NCI-H2107 (cell line): ENCODE results near the gene APBA2.
"Not testable (repeated sequence)": the region's sequence is repeated elsewhere in the genome, so short reads cannot be mapped to it uniquely, and the experiment has no call there.

Experiments
- DNase-seq: peaks from one replicate; lab custom pipeline; 2025; lab: John Stamatoyannopoulos, UW

The APBA2 gene

DNA sequence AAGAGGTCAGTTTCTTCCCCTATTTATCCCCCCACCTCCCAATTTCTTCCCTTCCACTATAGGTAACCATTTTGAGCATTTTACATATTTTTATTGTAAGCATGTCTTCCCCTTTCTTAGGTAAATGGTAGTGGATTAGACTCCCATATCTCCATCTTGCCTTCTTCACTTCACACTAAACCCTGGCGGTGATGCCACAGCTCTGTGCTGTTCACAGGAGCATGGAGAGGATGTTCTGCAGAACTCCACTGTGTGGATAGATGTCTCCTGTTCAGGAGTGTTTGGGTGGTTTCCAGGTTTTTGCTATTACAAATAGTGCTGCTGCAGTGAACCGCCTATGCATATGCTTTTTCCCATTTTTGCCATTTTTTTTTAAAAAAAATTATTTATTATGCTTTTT lies 201.1 kb downstream of the APBA2 start:
- no peak for DNase-seq

DNA sequence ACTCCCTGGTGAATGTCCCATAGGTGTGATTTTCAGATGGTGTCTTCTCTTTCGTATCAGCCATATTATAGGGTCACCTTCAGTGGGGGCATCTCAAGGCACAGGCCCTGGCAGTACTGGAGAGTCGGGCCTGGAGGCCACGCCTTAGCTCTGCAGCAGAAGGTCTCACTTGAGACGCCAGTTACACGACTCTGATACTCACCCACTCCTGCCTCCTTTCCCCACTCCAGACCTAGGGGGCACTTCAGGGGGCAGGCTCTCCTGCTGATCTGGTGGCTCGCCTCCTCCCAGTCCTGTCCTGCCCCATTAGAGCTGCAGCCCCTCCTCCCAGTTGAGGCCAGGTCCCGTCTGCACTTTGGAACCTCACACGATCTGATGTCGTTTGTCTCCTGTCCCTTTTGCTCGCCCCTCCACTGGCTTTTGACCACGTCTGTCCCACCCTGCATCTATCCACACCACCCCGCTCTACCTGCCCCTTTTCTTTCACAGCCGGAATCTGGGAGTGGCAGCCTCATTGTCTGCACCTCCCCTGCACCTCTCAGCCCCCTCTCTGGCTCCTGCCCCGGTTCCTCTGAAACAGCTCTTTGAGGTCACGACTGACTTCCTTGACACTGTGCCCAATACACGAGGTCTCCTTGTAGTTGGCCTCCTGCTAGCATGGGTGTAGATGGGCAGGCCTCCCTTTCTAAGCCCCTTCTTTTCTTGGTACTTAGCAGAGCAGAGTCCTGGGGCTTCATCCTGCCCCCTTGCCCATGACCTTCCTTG lies 201.9 kb downstream of the APBA2 start:
- DNase-seq = no peak

GRCh38 chr15:29088666-29089065 lies 202.9 kb downstream of the APBA2 start:
- DNase-seq = no peak

GRCh38 chr15:29089731-29090616 lies 204.2 kb downstream of the APBA2 start:
- no peak for DNase-seq

DNA sequence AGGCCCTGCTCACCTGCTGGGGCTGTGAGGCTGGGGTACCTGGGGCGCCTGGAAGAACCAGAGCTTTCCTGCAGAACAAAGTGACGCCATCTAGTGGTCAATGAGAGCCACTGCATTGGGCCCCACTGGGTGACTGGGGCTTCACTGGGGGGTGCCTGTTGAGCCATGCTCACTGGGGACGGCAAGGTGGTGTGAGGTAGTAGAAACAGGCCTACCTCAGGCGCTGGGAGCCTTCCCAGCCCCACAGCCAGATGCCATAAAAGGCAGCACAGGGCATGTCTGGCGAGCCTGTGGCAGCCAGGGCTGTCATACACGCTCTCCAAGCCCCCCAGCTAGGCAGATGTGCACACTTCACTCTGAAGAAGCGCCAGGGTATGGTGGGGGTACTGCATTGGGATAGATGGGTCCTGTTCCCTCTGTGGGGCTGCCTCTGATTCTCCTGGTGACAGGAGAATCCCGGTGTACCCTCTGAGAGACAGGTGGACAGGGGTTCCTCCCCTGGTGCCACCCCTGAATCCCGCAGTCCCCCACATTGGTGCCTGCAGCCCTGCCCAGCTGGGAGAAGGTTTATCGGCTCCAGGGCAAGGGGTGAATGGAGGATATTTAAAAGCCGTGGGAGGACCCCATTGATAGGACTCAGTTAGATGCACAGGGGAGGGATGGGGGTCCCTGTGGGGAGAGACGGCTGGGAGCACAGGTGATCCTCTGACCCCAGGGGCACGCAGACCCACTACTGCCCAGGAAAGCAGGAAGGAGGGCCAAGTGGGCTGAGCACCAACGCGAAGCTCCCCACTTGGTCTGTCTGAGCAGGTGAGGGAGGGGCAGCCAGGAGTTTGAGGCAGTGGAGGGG lies 205.1 kb downstream of the APBA2 start:
- DNase-seq = no peak

- no peak for DNase-seq
Observed at GRCh38 chr15:29091666-29092065, 205.9 kb downstream of the APBA2 start.

- no peak for DNase-seq
Observed at GRCh38 chr15:29092376-29093064, 206.7 kb downstream of the APBA2 start.

DNA sequence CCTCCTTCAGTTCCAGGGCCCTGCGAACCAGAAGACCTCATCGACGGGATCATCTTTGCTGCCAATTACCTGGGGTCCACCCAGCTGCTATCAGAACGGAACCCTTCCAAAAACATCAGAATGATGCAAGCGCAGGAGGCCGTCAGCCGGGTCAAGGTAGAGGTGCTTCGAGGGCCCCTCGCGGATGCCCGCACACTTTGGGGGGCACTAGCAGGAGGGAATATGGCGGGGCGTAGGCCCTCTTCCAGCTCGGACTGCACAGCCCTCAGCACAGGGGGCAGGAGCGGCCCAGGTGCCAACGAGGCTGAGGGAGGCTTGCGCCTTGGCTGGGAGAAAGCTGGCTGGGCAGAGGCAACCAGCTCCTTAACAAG lies 207.3 kb downstream of the APBA2 start:
- DNase-seq = no peak

DNA sequence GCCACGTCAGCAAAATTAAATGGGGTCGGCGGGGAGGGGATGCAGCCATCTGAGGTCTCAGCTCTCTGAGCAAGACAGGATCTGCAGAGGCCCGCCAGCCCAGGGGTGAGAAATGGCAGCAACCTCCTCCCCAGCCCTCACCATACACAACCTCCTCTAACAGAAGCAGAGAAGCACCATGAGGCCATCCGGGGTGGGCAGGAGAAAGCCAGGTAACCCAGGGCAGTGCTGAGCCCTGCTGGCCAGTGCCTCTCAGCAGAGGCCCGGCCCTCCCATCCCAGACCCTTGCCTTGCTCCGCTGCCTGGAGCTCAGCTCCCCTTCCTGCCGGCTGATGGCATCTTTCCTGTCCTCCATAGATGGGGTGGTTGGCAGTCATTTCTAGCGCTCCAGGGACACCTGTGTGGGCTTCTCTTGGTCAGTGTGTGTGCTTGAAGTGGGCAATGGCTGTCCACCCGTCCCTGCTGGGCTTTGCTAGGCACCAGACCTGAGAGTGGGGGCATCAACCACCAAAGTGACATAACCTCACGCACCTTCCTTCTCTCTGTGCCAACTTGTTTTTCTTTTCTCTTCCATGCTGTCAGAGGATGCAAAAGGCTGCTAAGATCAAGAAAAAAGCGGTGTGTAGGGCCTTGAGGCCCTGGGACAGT lies 208.0 kb downstream of the APBA2 start:
- no peak for DNase-seq

- DNase-seq = no peak
Observed at GRCh38 chr15:29094711-29095110, 208.9 kb downstream of the APBA2 start.

DNA sequence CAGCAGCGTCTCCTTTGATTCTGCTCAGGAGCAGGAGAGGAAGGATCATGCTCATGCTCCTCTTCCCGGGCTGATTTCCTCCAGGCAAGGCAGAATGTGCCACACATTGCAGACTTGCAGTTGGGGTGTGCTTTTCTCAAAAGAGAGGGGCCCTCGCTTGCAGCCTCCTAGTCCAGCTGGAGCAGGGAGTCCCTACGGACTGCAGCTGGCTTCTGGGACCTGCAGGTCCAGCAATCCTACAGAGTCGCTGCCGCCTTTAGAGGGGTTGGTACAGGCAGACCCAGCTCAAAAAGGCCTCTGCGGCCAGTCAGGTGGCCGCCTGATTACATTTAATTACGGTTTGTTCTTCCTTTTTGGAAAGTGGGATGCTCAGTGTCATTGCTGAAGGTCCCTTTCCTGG lies 210.0 kb downstream of the APBA2 start:
- no peak for DNase-seq

DNA sequence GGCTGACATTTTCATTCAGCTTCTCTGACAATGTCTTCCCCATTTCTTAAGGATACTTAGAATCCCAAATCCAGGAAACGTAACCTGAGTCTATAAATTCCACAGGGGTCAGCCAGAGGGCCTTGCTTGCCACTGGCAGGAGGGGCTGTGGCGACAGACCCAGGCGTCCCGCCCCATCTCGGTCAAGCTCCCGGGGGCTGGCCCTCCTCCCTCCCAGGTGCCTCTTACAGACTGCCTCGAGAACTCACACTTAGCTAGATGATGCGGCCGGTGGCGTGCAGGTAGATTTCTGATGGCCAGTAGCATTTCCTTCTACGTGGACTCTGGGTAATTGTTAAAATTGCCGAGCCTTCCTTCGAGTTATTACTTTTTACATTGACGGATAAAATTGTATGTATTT lies 211.4 kb downstream of the APBA2 start:
- no peak for DNase-seq

DNA sequence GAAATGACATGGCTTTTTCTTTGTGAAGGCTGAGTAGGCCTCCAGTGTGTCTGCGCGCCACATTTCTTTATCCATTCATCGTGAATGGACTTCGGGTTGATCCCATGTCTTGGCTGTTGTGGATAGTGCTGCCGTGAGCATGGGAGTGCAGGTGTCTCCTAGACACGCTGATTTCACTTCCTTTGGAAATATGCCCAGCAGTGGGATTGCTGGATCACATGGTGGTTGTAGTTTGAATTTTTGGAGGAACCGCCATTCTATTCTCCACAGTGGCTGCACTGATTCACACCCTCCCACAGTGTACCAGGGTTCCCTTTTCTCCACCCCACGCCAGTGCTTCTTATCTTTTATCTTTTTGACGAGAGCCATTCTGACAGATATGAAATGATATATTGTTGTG lies 212.2 kb downstream of the APBA2 start:
- DNase-seq = no peak

DNA sequence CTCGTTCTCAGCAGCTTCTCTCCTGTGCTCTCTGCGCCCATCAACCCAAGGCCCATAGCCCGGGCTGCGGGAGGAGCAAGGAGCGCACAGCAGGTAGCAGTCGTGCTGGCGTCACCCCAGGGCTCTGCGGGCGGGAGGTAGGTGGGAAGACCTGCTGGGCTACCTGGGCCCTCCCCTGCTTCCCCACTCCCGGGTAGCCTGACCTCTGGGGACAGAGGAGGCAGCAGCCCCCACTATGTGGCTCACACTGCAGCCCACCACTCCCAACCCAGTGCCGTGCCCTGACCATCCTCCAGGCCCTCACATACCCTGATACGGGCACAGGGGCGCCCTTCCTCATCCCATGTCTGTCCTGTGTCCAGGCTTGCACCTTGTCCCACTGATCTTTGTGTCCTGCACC lies 212.9 kb downstream of the APBA2 start:
- DNase-seq = no peak

- DNase-seq = no peak
Observed at GRCh38 chr15:29099131-29099880, 213.5 kb downstream of the APBA2 start.

- DNase-seq = no peak
Observed at GRCh38 chr15:29100486-29101000, 214.8 kb downstream of the APBA2 start.

- no peak for DNase-seq
Observed at GRCh38 chr15:29101491-29101890, 215.7 kb downstream of the APBA2 start.

DNA sequence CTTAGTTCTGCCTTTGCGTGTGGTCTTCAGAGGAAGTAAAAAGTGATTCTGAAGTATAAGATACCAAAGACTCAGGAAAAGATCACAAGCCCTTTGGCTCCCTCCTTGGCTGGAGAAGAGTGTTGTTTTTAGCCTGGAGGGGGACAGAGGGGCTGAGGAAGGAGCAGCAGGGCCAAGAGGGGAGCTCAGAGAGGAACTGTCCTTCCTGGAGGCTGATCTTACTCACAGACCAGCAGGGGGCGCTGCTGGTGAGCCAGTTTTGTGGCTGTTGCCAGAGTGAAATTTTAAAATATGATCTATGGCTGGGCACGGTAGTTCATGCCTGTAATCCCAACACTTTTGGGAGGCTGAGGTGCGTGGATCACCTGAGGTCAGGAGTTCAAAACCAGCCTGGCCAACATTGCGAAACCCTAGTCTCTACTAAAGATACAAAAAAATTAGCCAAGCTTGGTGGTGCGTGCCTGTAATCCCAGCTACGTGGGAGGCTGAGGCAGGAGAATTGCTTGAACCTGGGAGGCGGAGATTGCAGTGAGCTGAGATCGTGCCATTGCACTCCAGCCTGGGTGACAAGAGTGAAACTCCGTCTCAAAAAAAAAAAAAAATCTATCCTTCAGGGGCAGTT lies 216.5 kb downstream of the APBA2 start:
- DNase-seq = not testable (repeated sequence)

DNA sequence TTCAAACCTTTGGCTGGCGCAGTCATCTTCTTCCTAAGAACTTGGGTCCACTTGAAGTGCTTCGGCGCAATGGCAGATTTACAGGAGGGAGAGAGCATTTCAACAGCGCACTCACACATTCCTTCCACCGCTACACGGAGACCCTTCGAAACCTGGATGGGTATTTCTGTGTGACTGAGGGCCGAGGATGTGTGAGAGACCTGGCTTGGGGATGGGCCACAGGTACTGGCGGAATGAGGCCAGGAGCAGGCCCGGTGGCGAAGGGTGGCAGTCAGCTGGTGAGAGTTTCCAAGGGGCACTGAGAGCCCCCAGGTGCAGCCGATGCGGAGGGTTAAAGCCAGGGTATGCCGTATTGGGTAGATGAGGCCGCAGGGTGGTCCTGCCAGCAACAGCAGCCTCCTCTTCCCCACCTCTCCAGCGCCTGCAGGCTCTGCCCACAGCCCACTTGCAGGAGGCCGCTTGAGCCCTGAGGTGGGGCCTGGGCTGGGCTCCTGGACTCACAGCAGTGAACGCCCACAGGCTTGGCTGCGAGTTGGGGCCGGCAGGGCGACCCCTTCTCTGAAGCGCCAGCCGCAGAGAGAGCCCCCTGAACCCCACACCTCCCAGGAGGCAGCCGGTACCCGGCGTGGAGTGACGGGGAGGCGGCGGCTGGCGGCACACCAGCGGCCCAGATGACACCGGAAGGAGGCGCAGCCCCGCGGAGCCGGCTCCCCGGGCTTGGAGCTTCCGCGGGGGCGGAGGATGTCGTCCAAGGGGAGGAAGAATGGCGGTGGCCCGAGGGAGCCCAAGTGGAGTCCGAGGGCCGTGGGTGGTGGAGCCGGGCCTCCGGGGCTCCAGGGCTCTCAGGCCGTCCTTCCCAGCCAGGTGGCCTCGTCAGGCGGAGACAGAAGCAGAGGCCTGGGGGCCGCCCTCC lies 217.4 kb downstream of the APBA2 start:
- DNase-seq = no peak
